NCI-H748 treated with DMSO at 0.1 percent for 48 hours (cell line): ENCODE measurements around the gene TBRG4.

Source experiments
- DNase-seq: peaks from one replicate; lab custom pipeline; 2025; lab: John Stamatoyannopoulos, UW

Gene TBRG4

GRCh38 chr7:45055016-45055415 lies 56.5 kb downstream of the TBRG4 start:
- DNase-seq = no peak

GRCh38 chr7:45054442-45054841 lies 57.1 kb downstream of the TBRG4 start:
- no peak for DNase-seq

GRCh38 chr7:45053941-45054340 lies 57.6 kb downstream of the TBRG4 start:
- DNase-seq = no peak

- DNase-seq = no peak
Observed at GRCh38 chr7:45053401-45053800, 58.1 kb downstream of the TBRG4 start.

GRCh38 chr7:45052011-45052410 lies 59.5 kb downstream of the TBRG4 start:
- no peak for DNase-seq

- no peak for DNase-seq
Observed at GRCh38 chr7:45050198-45050597, 61.3 kb downstream of the TBRG4 start.
